ENCODE measurements around the gene NFIB.

Gene NFIB

GRCh38 chr9:14198047-14198840, 115.7 kb downstream of the NFIB start:
- H3K27me3 Mint-ChIP-seq (ENCODE audit: low read depth) = no peaks in the 10 kb centered on the region
- no peak overlapping the region for H3K4me3 Mint-ChIP-seq
- no peak overlapping the region for H3K27ac Mint-ChIP-seq
- no peak for DNase-seq (ENCODE audit: low spot score)
- H3K9me3 Mint-ChIP-seq = no peaks in the 10 kb centered on the region
- no peaks in the 10 kb centered on the region for H3K36me3 Mint-ChIP-seq (ENCODE audit: low read depth)
- H3K4me1 Mint-ChIP-seq (ENCODE audit: low read depth) = no peaks in the 10 kb centered on the region

- DNase-seq (ENCODE audit: low spot score) = no peak
- Mint-ChIP-seq H3K27ac (no peak overlapping the region), H3K9me3 (no peaks in the 10 kb centered on the region), H3K36me3 (ENCODE audit: low read depth) (no peaks in the 10 kb centered on the region), H3K4me1 (ENCODE audit: low read depth) (no peaks in the 10 kb centered on the region), H3K27me3 (ENCODE audit: low read depth) (no peaks in the 10 kb centered on the region), H3K4me3 (no peak overlapping the region)
Observed at GRCh38 chr9:14197325-14197858, 116.5 kb downstream of the NFIB start.

- DNase-seq (ENCODE audit: low spot score) = no peak
- Mint-ChIP-seq H3K4me3 (no peak overlapping the region), H3K4me1 (ENCODE audit: low read depth) (no peaks in the 10 kb centered on the region), H3K27me3 (ENCODE audit: low read depth) (no peaks in the 10 kb centered on the region), H3K27ac (no peak overlapping the region), H3K36me3 (ENCODE audit: low read depth) (no peaks in the 10 kb centered on the region), H3K9me3 (no peaks in the 10 kb centered on the region)
Observed at GRCh38 chr9:14193328-14193990, 120.5 kb downstream of the NFIB start.

- Mint-ChIP-seq H3K4me3 (no peak overlapping the region), H3K36me3 (ENCODE audit: low read depth) (no peaks in the 10 kb centered on the region), H3K27me3 (ENCODE audit: low read depth) (no peaks in the 10 kb centered on the region), H3K9me3 (no peaks in the 10 kb centered on the region), H3K4me1 (ENCODE audit: low read depth) (no peaks in the 10 kb centered on the region), H3K27ac (no peak overlapping the region)
- no peak for DNase-seq (ENCODE audit: low spot score)
Observed at GRCh38 chr9:14192556-14192955, 121.4 kb downstream of the NFIB start.

GRCh38 chr9:14191512-14191911, 122.4 kb downstream of the NFIB start:
- Mint-ChIP-seq H3K27ac (no peak overlapping the region), H3K4me3 (no peak overlapping the region), H3K27me3 (ENCODE audit: low read depth) (no peaks in the 10 kb centered on the region), H3K4me1 (ENCODE audit: low read depth) (no peaks in the 10 kb centered on the region), H3K36me3 (ENCODE audit: low read depth) (no peaks in the 10 kb centered on the region), H3K9me3 (no peaks in the 10 kb centered on the region)
- DNase-seq (ENCODE audit: low spot score) = no peak

GRCh38 chr9:14190240-14190639, 123.7 kb downstream of the NFIB start:
- H3K36me3 Mint-ChIP-seq (ENCODE audit: low read depth) = no peaks in the 10 kb centered on the region
- H3K4me1 Mint-ChIP-seq (ENCODE audit: low read depth) = no peaks in the 10 kb centered on the region
- H3K27ac Mint-ChIP-seq = no peak overlapping the region
- H3K9me3 Mint-ChIP-seq = no peaks in the 10 kb centered on the region
- H3K27me3 Mint-ChIP-seq (ENCODE audit: low read depth) = no peaks in the 10 kb centered on the region
- no peak overlapping the region for H3K4me3 Mint-ChIP-seq
- no peak for DNase-seq (ENCODE audit: low spot score)

GRCh38 chr9:14189578-14189977, 124.4 kb downstream of the NFIB start:
- no peaks in the 10 kb centered on the region for H3K36me3 Mint-ChIP-seq (ENCODE audit: low read depth)
- DNase-seq (ENCODE audit: low spot score) = no peak
- no peaks in the 10 kb centered on the region for H3K27me3 Mint-ChIP-seq (ENCODE audit: low read depth)
- no peaks in the 10 kb centered on the region for H3K9me3 Mint-ChIP-seq
- H3K4me3 Mint-ChIP-seq = no peak overlapping the region
- no peak overlapping the region for H3K27ac Mint-ChIP-seq
- no peaks in the 10 kb centered on the region for H3K4me1 Mint-ChIP-seq (ENCODE audit: low read depth)

GRCh38 chr9:14189146-14189545, 124.8 kb downstream of the NFIB start:
- H3K9me3 Mint-ChIP-seq = no peaks in the 10 kb centered on the region
- H3K4me1 Mint-ChIP-seq (ENCODE audit: low read depth) = no peaks in the 10 kb centered on the region
- H3K36me3 Mint-ChIP-seq (ENCODE audit: low read depth) = no peaks in the 10 kb centered on the region
- H3K4me3 Mint-ChIP-seq = no peak overlapping the region
- H3K27ac Mint-ChIP-seq = no peak overlapping the region
- no peaks in the 10 kb centered on the region for H3K27me3 Mint-ChIP-seq (ENCODE audit: low read depth)
- DNase-seq (ENCODE audit: low spot score) = no peak

- no peaks in the 10 kb centered on the region for H3K4me1 Mint-ChIP-seq (ENCODE audit: low read depth)
- no peak for DNase-seq (ENCODE audit: low spot score)
- H3K27me3 Mint-ChIP-seq (ENCODE audit: low read depth) = no peaks in the 10 kb centered on the region
- H3K27ac Mint-ChIP-seq = no peak overlapping the region
- no peak overlapping the region for H3K4me3 Mint-ChIP-seq
- no peaks in the 10 kb centered on the region for H3K9me3 Mint-ChIP-seq
- no peaks in the 10 kb centered on the region for H3K36me3 Mint-ChIP-seq (ENCODE audit: low read depth)
Observed at GRCh38 chr9:14188538-14188937, 125.4 kb downstream of the NFIB start.

GRCh38 chr9:14188011-14188410, 125.9 kb downstream of the NFIB start:
- no peaks in the 10 kb centered on the region for H3K36me3 Mint-ChIP-seq (ENCODE audit: low read depth)
- H3K4me3 Mint-ChIP-seq = no peak overlapping the region
- no peaks in the 10 kb centered on the region for H3K4me1 Mint-ChIP-seq (ENCODE audit: low read depth)
- no peak for DNase-seq (ENCODE audit: low spot score)
- H3K27me3 Mint-ChIP-seq (ENCODE audit: low read depth) = no peaks in the 10 kb centered on the region
- H3K9me3 Mint-ChIP-seq = no peaks in the 10 kb centered on the region
- no peak overlapping the region for H3K27ac Mint-ChIP-seq

- H3K27me3 Mint-ChIP-seq (ENCODE audit: low read depth) = no peaks in the 10 kb centered on the region
- H3K36me3 Mint-ChIP-seq (ENCODE audit: low read depth) = no peaks in the 10 kb centered on the region
- no peak overlapping the region for H3K4me3 Mint-ChIP-seq
- no peaks in the 10 kb centered on the region for H3K4me1 Mint-ChIP-seq (ENCODE audit: low read depth)
- no peaks in the 10 kb centered on the region for H3K9me3 Mint-ChIP-seq
- no peak overlapping the region for H3K27ac Mint-ChIP-seq
- no peak for DNase-seq (ENCODE audit: low spot score)
Observed at GRCh38 chr9:14186096-14186495, 127.8 kb downstream of the NFIB start.

GRCh38 chr9:14185016-14185415, 128.9 kb downstream of the NFIB start:
- Mint-ChIP-seq H3K9me3 (no peaks in the 10 kb centered on the region), H3K4me3 (no peak overlapping the region)

GRCh38 chr9:14183001-14183400, 130.9 kb downstream of the NFIB start:
- no peak overlapping the region for H3K4me3 Mint-ChIP-seq
- no peaks in the 10 kb centered on the region for H3K36me3 Mint-ChIP-seq (ENCODE audit: low read depth)
- DNase-seq (ENCODE audit: low spot score) = no peak
- no peaks in the 10 kb centered on the region for H3K9me3 Mint-ChIP-seq
- H3K4me1 Mint-ChIP-seq (ENCODE audit: low read depth) = no peaks in the 10 kb centered on the region
- H3K27me3 Mint-ChIP-seq (ENCODE audit: low read depth) = no peaks in the 10 kb centered on the region
- no peak overlapping the region for H3K27ac Mint-ChIP-seq

More at GRCh38 chr9:14185016-14185415, 128.9 kb downstream of the NFIB start:
- no peak overlapping the region for H3K27ac Mint-ChIP-seq
- no peaks in the 10 kb centered on the region for H3K4me1 Mint-ChIP-seq (ENCODE audit: low read depth)
- no peaks in the 10 kb centered on the region for H3K36me3 Mint-ChIP-seq (ENCODE audit: low read depth)
- DNase-seq (ENCODE audit: low spot score) = no peak
- H3K27me3 Mint-ChIP-seq (ENCODE audit: low read depth) = no peaks in the 10 kb centered on the region

GRCh38 chr9:14180960-14181537, 132.9 kb downstream of the NFIB start:
- no peak for DNase-seq (ENCODE audit: low spot score)
- Mint-ChIP-seq H3K4me3 (no peak overlapping the region), H3K9me3 (no peaks in the 10 kb centered on the region), H3K27ac (no peak overlapping the region), H3K36me3 (ENCODE audit: low read depth) (no peaks in the 10 kb centered on the region), H3K27me3 (ENCODE audit: low read depth) (no peaks in the 10 kb centered on the region), H3K4me1 (ENCODE audit: low read depth) (no peaks in the 10 kb centered on the region)
